ENCODE measurements around the gene SSTR5. TPM values are rescaled to one million over a fixed set of nuclear protein-coding genes. Genes with fewer than 3 reads are reported as not detected.

Gene SSTR5
- total and polyA plus RNA-seq, 2 donors (not counting 1 experiment from before 2014, with no cell fraction given), result not detected

DNA sequence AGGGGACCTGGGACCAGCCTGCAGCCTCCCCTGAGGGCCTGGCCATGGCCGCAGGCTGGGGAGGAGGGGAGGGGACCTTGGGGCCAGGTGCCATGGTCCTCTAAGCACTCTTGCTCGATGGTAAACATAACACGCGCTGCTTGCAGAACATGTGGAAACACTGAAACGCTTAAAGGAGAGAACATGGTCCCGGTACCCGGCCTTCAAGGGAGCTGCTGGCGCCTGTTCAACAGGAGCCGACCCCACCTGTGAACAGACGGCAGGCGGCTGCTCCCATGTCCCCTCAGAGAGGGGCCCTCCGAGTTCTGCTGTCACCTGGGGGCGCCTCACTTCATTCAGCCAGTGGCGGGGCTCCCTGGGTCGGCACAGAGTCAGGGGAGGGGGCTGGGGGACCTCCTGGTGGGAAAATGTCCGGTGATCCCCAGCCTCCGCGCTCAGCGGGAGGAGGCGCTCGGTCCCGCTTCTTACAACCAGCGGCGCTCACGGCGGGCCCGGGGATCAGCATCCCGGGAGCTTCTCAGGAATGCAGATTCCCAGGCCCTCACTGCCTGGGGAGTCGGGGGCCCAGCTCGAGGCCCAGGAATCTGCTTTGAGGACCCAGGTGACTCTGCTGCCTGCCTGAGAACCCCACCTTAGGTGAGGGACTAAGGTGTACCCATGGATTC, 854 bp upstream of the SSTR5 start:
- H3K27ac ChIP-seq (ENCODE audit: low read length in 2 of 2), result no peak overlapping the region
- H4K20me1 ChIP-seq (ENCODE audit: control insufficient read depth, insufficient read depth, low read length, poor library complexity, severe bottlenecking), result no peaks in the 10 kb centered on the region
- DNase-seq, result no peak
- peaks cover 0 to 20% (median 0%) of the 10 kb centered on the region in 3 donors for H3K9me3 ChIP-seq (ENCODE audit: control extremely low read depth in 1 of 3, control insufficient read depth in 2 of 3, insufficient read depth in 1 of 3, low read length in 2 of 3)
- H3K9ac ChIP-seq (ENCODE audit: low read length), result no peak overlapping the region
- no peak overlapping the region for H2AFZ ChIP-seq (ENCODE audit: insufficient read depth, low read depth, low read length, poor library complexity, severe bottlenecking)
- TF ChIP-seq, protein P1, sequence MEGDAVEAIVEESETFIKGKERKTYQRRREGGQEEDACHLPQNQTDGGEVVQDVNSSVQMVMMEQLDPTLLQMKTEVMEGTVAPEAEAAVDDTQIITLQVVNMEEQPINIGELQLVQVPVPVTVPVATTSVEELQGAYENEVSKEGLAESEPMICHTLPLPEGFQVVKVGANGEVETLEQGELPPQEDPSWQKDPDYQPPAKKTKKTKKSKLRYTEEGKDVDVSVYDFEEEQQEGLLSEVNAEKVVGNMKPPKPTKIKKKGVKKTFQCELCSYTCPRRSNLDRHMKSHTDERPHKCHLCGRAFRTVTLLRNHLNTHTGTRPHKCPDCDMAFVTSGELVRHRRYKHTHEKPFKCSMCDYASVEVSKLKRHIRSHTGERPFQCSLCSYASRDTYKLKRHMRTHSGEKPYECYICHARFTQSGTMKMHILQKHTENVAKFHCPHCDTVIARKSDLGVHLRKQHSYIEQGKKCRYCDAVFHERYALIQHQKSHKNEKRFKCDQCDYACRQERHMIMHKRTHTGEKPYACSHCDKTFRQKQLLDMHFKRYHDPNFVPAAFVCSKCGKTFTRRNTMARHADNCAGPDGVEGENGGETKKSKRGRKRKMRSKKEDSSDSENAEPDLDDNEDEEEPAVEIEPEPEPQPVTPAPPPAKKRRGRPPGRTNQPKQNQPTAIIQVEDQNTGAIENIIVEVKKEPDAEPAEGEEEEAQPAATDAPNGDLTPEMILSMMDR (IDR thresholded peaks at IDR 0.05), result no peak
- TF ChIP-seq EZH2 (IDR thresholded peaks at IDR 0.05; ENCODE audit: borderline replicate concordance, insufficient read depth, low read depth, low read length, poor library complexity, severe bottlenecking), result no peak
- no peak overlapping the region for H3K4me2 ChIP-seq (replicated peaks; ENCODE audit: low read depth, low read length, poor library complexity, severe bottlenecking)
- WGBS (ENCODE audit: insufficient coverage), result 21% methylated on average over 29 of the region's 30 CpGs
- peaks cover 0 to 32% (median 4%) of the 10 kb centered on the region in 4 experiments for H3K27me3 ChIP-seq (replicated peaks in 1 of 4; ENCODE audit: control extremely low read depth in 1 of 4, control insufficient read depth in 3 of 4, insufficient read depth in 4 of 4, low read length in 3 of 4)
- Mint-ChIP-seq H3K9me3 (ENCODE audit: insufficient read depth) (no peaks in the 10 kb centered on the region), H3K4me3 (no peak overlapping the region), H3K4me1 (no peaks in the 10 kb centered on the region), H3K27me3 (peaks cover 14% of the 10 kb centered on the region), H3K27ac (no peak overlapping the region)
- intact Hi-C loops (cut with micrococcal nuclease), result no loop called here
- no peaks in the 10 kb centered on the region for H3K4me1 ChIP-seq (ENCODE audit: control insufficient read depth in 2 of 2, insufficient read depth in 2 of 2, low read length in 2 of 2)
- no peaks in the 10 kb centered on the region for H3K79me2 ChIP-seq (ENCODE audit: control insufficient read depth, insufficient read depth, low read length)
- no peak overlapping the region for H3K4me3 ChIP-seq (ENCODE audit: control extremely low read depth in 1 of 5, extremely low read depth in 1 of 5, insufficient read depth in 1 of 5, low read depth in 2 of 5, low read length in 4 of 5)
- CTCF ChIA-PET, result no interaction called here
- no peaks in the 10 kb centered on the region for H3K36me3 ChIP-seq (replicated peaks in 1 of 2; ENCODE audit: control extremely low read depth in 1 of 2, control insufficient read depth in 1 of 2, extremely low read depth in 1 of 2, insufficient read depth in 2 of 2, low read length in 1 of 2)
- POLR2A ChIA-PET, result no interaction called here
- no peak for ATAC-seq (ENCODE audit: low read depth)

DNA sequence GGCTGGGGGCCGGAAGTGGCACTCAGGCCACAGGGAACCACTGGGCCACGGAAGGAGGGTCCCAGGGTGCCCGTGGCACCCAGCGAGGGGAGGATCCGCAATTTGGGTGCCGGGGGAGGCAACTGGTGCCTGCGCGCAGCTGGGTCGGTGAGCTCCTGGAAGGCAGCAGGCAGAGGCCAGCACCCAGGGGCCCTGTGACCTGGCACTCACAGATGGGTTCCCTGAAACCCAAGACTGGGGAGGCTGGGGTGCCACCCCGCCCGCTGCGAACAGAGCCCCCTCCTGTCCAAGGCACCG, 663 bp downstream of the SSTR5 start:
- H3K4me1 Mint-ChIP-seq, result no peaks in the 10 kb centered on the region
- Histone ChIP-seq H3K4me1 (ENCODE audit: control insufficient read depth in 2 of 2, insufficient read depth in 2 of 2, low read length in 2 of 2) (no peaks in the 10 kb centered on the region), H3K4me2 (replicated peaks; ENCODE audit: low read depth, low read length, poor library complexity, severe bottlenecking) (no peak overlapping the region), H3K27ac (ENCODE audit: low read length in 2 of 2) (no peak overlapping the region), H3K4me3 (ENCODE audit: control extremely low read depth in 1 of 5, extremely low read depth in 1 of 5, insufficient read depth in 1 of 5, low read depth in 2 of 5, low read length in 4 of 5) (no peak overlapping the region), H3K79me2 (ENCODE audit: control insufficient read depth, insufficient read depth, low read length) (no peaks in the 10 kb centered on the region), H3K9me3 (ENCODE audit: control extremely low read depth in 1 of 3, control insufficient read depth in 2 of 3, insufficient read depth in 1 of 3, low read length in 2 of 3) (peaks cover 0 to 11% (median 0%) of the 10 kb centered on the region in 3 donors), H3K9ac (ENCODE audit: low read length) (no peak overlapping the region), H3K27me3 (replicated peaks in 1 of 4; ENCODE audit: control extremely low read depth in 1 of 4, control insufficient read depth in 3 of 4, insufficient read depth in 4 of 4, low read length in 3 of 4) (peaks cover 0 to 35% (median 4%) of the 10 kb centered on the region in 4 experiments), H2AFZ (ENCODE audit: insufficient read depth, low read depth, low read length, poor library complexity, severe bottlenecking) (no peak overlapping the region), H4K20me1 (ENCODE audit: control insufficient read depth, insufficient read depth, low read length, poor library complexity, severe bottlenecking) (no peaks in the 10 kb centered on the region), H3K36me3 (replicated peaks in 1 of 2; ENCODE audit: control extremely low read depth in 1 of 2, control insufficient read depth in 1 of 2, extremely low read depth in 1 of 2, insufficient read depth in 2 of 2, low read length in 1 of 2) (no peaks in the 10 kb centered on the region)
- DNase-seq, result no peak
- H3K27ac Mint-ChIP-seq, result no peak overlapping the region
- intact Hi-C loops (cut with micrococcal nuclease), result no loop called here
- H3K4me3 Mint-ChIP-seq, result no peak overlapping the region
- no peak for ATAC-seq (ENCODE audit: low read depth)
- H3K9me3 Mint-ChIP-seq (ENCODE audit: insufficient read depth), result no peaks in the 10 kb centered on the region
- WGBS (ENCODE audit: insufficient coverage), result 74% methylated on average over 13 of the region's 13 CpGs
- CTCF ChIA-PET, result no interaction called here
- peaks cover 14% of the 10 kb centered on the region for H3K27me3 Mint-ChIP-seq
- no peak for TF ChIP-seq EZH2 (IDR thresholded peaks at IDR 0.05; ENCODE audit: borderline replicate concordance, insufficient read depth, low read depth, low read length, poor library complexity, severe bottlenecking)
- TF ChIP-seq, protein P1 (IDR thresholded peaks at IDR 0.05), result no peak
- POLR2A ChIA-PET, result no interaction called here

Data from B cell (primary cell).